Uterus (tissue), 2 donors: Measurements from ENCODE around the gene NCBP3.

Experiments used
- CTCF ChIP-seq, 4 experiments: fragments of 200-600 bp in 2 of 4; fragments of 450-650 bp in 2 of 4; sonication (generic) in 2 of 4; IDR thresholded peaks; one replicate each; pipeline ENCODE4 v1.5.1; 2016 to 2019; ENCODE audit warnings: antibody characterized with exemption in 4 of 4, mild to moderate bottlenecking in 2 of 4, moderate library complexity in 1 of 4
- POLR2A ChIP-seq, 2 donors: fragments of 450-650 bp; IDR thresholded peaks; one replicate each; pipeline ENCODE4 v1.6.1; 2016; ENCODE audit warnings: antibody characterized with exemption in 2 of 2, mild to moderate bottlenecking in 1 of 2, moderate library complexity in 1 of 2

GRCh38 chr17:3890082-3890877 lies 44.2 kb upstream of the NCBP3 start:
- TF ChIP-seq CTCF (IDR thresholded peaks at IDR 0.05) (no peak), POLR2A (IDR thresholded peaks at IDR 0.05) (peak in 1 of 2 donors; percentile 36)
